OCI-LY3 (cell line): ENCODE data around the gene IRF2.

ENCODE experiments used
- H2AFZ ChIP-seq: fragments of 200-600, 300-600 bp; shearing (Covaris generic); 2 replicates; pipeline ENCODE4 v1.6.0; 2014; ENCODE audit warnings: antibody characterized with exemption, low read depth, low read length
- H3K27ac ChIP-seq: fragments of 200-600, 300-600 bp; sonication (generic); 2 replicates; pipeline ENCODE4 v1.5.1; 2014; ENCODE audit warnings: mild to moderate bottlenecking, low read length, moderate library complexity, mixed read lengths
- H3K27me3 ChIP-seq: fragments of 200-600, 300-600 bp; sonication (generic); 2 replicates; pipeline ENCODE4 v1.6.1; 2014; ENCODE audit warnings: low read depth, low read length, mixed read lengths
- H3K36me3 ChIP-seq: fragments of 200-600, 300-600 bp; sonication (generic); replicated peaks from 2 replicates; pipeline ENCODE3; 2014; ENCODE audit warnings: low read depth, low read length, mixed read lengths
- H3K4me1 ChIP-seq: fragments of 300-600, 200-600 bp; sonication (generic); 2 replicates; pipeline ENCODE4 v1.6.1; 2014; ENCODE audit warnings: low read length, mixed read lengths
- H3K4me2 ChIP-seq: fragments of 200-600, 300-600 bp; sonication (generic); 2 replicates; pipeline ENCODE4 v1.6.1; 2014; ENCODE audit warnings: low read length, mixed read lengths
- H3K4me3 ChIP-seq: fragments of 300-600, 200-600 bp; sonication (generic); 2 replicates; pipeline ENCODE4 v1.5.1; 2014; ENCODE audit warnings: antibody characterized with exemption, mild to moderate bottlenecking, low read length, moderate library complexity
- H3K79me2 ChIP-seq: fragments of 300-600, 200-600 bp; shearing (Covaris generic); 2 replicates; pipeline ENCODE4 v1.6.1; 2014; ENCODE audit warnings: mild to moderate bottlenecking, low read length, mixed read lengths
- H3K9ac ChIP-seq: fragments of 300-600, 200-600 bp; shearing (Covaris generic); 2 replicates; pipeline ENCODE4 v1.6.0; 2014; ENCODE audit warnings: mild to moderate bottlenecking, low read length, moderate library complexity
- H3K9me3 ChIP-seq: fragments of 200-600, 300-600 bp; shearing (Covaris generic); 2 replicates; pipeline ENCODE4 v1.6.1; 2014; ENCODE audit warnings: low read length, mixed read lengths; ENCODE audit not compliant: insufficient read depth
- H4K20me1 ChIP-seq: fragments of 200-600, 300-600 bp; sonication (generic); 2 replicates; pipeline ENCODE4 v1.6.1; 2016; ENCODE audit warnings: low read length, mixed read lengths; ENCODE audit not compliant: insufficient read depth
- CTCF ChIP-seq: fragments of 200-600, 300-600 bp; sonication (generic); IDR thresholded peaks from 2 replicates; pipeline ENCODE4 v1.5.1; 2014; ENCODE audit warnings: antibody characterized with exemption, low read length, low read depth
- EZH2phosphoT487 ChIP-seq: fragments of 200-600 bp; shearing (Covaris generic); IDR thresholded peaks from 2 replicates; pipeline ENCODE4 v1.6.1; 2018; ENCODE audit warnings: antibody characterized with exemption, mixed run types, low read depth

IRF2 gene

GRCh38 chr4:184368290-184368689 lies 106.1 kb downstream of the IRF2 start:
- H3K9me3 ChIP-seq = no peaks in the 10 kb centered on the region
- no peaks in the 10 kb centered on the region for H4K20me1 ChIP-seq
- H3K36me3 ChIP-seq = no peaks in the 10 kb centered on the region
- H2AFZ ChIP-seq = no peak overlapping the region
- H3K9ac ChIP-seq = no peak overlapping the region
- H3K4me2 ChIP-seq = no peak overlapping the region
- no peak overlapping the region for H3K4me3 ChIP-seq
- no peaks in the 10 kb centered on the region for H3K4me1 ChIP-seq
- H3K27ac ChIP-seq = no peak overlapping the region
- H3K79me2 ChIP-seq = no peaks in the 10 kb centered on the region
- TF ChIP-seq EZH2phosphoT487 = no peak
- no peak for TF ChIP-seq CTCF
- H3K27me3 ChIP-seq = no peaks in the 10 kb centered on the region

- Histone ChIP-seq H2AFZ (no peak overlapping the region), H3K27me3 (no peaks in the 10 kb centered on the region), H3K4me3 (no peak overlapping the region), H3K9me3 (no peaks in the 10 kb centered on the region), H3K27ac (no peak overlapping the region), H3K9ac (no peak overlapping the region), H3K79me2 (no peaks in the 10 kb centered on the region), H3K4me2 (no peak overlapping the region), H4K20me1 (no peaks in the 10 kb centered on the region), H3K4me1 (no peaks in the 10 kb centered on the region), H3K36me3 (no peaks in the 10 kb centered on the region)
- TF ChIP-seq CTCF (no peak), EZH2phosphoT487 (no peak)
These were observed 110.0 kb downstream of the IRF2 start for GRCh38 chr4:184364100-184364921.

- Histone ChIP-seq H3K9me3 (no peaks in the 10 kb centered on the region), H3K27ac (no peak overlapping the region), H3K4me1 (no peaks in the 10 kb centered on the region), H3K4me3 (no peak overlapping the region), H3K36me3 (no peaks in the 10 kb centered on the region), H2AFZ (no peak overlapping the region), H4K20me1 (no peaks in the 10 kb centered on the region), H3K79me2 (no peaks in the 10 kb centered on the region), H3K9ac (no peak overlapping the region), H3K27me3 (no peaks in the 10 kb centered on the region), H3K4me2 (no peak overlapping the region)
- no peak for TF ChIP-seq EZH2phosphoT487
- TF ChIP-seq CTCF = no peak
These were observed 111.1 kb downstream of the IRF2 start for GRCh38 chr4:184363258-184363657.

GRCh38 chr4:184362396-184362795 lies 112.0 kb downstream of the IRF2 start:
- Histone ChIP-seq H3K4me2 (no peak overlapping the region), H3K9ac (no peak overlapping the region), H4K20me1 (no peaks in the 10 kb centered on the region), H3K27ac (no peak overlapping the region), H3K9me3 (no peaks in the 10 kb centered on the region), H2AFZ (no peak overlapping the region), H3K36me3 (no peaks in the 10 kb centered on the region), H3K27me3 (no peaks in the 10 kb centered on the region), H3K79me2 (no peaks in the 10 kb centered on the region), H3K4me3 (no peak overlapping the region), H3K4me1 (no peaks in the 10 kb centered on the region)
- no peak for TF ChIP-seq EZH2phosphoT487
- no peak for TF ChIP-seq CTCF
